GM19035 (cell line): ENCODE results near the gene PLCL2.
"Not testable (repeated sequence)": the region's sequence is repeated elsewhere in the genome, so short reads cannot be mapped to it uniquely, and the experiment has no call there.

Source experiments
- ATAC-seq: cut with Tn5 transposase; IDR thresholded peaks from one replicate; pipeline ENCODE4 v1.9.1; 2021; ENCODE audit not compliant: unreplicated experiment

The PLCL2 gene

GRCh38 chr3:16957852-16958251 is 73.1 kb downstream of the PLCL2 start:
- ATAC-seq: not testable (repeated sequence)

DNA sequence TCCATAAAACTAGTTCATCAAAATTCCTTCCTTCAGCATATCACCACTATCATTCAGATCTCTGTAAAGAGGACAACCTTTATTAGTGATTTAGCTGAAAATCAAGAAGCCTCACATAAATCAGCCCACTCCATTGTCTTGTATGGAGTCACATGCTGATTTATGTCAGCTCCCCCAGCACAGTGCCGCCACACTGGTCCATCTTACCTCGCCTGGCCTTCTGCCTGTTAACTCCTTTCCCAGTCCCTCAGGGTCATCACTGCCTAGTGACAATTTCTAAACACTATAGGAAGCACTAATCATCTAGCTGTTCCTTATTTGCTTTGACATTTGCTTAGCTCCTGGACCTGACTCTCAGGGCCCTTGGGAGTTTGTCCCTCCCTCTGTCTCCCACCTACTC is 75.4 kb downstream of the PLCL2 start:
- ATAC-seq: no peak

DNA sequence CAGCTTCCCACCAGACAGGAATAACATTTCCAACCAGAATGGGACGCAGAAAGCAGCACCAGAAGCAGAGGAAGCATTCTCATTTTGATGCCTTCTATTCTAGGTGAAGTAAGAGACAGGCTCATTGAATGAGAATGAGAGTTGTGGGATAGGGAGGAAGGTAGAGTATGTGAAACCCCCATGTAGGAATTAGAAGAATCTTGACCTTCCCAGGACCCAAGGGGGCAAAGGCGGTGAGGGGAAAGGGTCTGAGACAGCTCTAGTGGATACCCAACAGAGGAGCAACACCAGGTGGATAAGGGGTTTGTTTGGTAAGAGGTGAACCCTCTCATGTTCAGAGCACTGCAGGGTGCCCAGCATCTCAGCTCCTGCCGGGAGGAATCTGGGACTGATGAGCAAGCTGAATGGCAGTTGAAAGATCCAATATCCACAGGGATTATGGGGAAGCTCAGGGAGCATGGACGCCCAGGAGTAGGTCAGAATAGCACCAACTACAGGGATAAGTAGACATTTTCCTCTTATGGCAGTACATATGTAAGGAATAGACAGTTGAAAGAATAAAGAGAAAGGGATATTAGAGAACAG is 77.0 kb downstream of the PLCL2 start:
- no peak for ATAC-seq

GRCh38 chr3:16975083-16975482 is 90.3 kb downstream of the PLCL2 start:
- no peak for ATAC-seq

DNA sequence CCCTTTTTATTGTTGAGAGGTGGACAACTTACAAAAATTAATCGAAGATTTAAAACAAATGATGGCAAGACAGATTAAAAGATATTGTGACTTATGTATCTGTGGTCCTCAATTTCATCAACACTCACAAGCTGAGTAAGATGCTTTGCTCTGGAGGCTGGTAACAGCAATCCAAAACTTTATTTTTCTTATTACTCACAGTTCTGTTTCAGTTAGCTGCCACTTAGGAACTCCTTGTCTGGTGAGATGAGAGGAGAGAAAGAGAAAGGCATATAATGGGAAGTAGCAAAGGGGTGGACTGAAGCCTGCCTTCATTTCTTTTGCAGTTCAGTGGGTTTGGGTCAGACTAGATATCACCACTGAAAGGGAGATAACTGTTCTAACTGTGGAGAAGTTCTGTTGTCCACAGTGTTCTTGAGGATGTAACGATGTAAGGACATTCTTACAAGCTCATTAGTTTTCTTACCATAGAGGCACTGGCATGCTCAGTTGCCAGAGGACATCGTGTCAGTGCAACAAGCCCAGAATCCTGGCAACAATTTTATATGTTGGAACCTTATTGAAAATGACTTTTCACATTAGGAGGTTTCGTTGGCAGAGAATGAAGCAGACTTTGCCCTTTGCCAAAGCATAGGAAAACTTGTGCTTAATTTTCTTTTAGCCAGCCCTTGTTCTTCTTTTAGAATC is 93.6 kb downstream of the PLCL2 start:
- no peak for ATAC-seq

DNA sequence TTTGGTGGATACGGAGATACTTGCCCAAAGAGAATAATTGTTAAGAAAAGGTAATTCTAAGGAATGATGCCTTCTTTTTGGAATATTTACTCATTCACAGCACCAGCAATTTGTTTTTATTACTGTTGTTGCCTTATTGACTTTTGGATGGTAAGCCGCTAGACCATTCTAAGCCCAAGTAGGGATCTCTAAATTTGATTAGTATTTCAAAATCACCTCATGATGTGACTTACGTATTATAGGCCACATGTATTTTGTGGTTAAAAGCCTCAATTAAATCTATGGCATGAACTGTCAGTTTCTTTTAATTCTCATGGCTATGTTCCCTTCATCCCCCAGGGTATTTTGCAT is 94.1 kb downstream of the PLCL2 start:
- no peak for ATAC-seq

DNA sequence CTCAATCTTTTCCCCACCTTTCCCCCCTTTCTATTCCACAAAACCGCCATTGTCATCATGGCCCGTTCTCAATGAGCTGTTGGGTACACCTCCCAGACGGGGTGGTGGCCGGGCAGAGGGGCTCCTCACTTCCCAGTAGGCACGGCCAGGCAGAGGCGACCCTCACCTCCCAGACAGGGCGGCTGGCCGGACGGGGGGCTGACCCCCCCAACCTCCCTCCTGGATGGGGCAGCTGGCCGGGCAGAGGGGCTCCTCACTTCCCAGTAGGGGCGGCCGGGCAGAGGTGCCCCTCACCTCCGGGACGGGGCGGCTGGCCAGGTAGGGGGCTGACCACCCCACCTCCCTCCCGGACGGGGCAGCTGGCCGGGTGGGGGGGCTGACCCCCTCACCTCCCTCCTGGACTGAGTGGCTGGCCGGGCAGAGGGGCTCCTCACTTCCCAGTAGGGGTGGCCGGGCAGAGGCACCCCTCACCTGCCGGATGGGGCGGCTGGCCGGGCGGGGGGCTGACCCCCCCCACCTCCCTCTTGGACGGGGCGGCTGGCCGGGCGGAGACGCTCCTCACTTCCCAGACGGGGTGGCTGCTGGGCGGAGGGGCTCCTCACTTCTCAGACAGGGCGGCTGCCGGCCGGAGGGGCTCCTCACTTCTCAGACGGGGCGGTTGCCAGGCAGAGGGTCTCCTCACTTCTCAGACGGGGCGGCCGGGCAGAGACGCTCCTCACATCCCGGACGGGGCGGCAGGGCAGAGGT is 95.2 kb downstream of the PLCL2 start:
- not testable (repeated sequence) for ATAC-seq

GRCh38 chr3:16980526-16980925 is 95.8 kb downstream of the PLCL2 start:
- ATAC-seq: not testable (repeated sequence)

DNA sequence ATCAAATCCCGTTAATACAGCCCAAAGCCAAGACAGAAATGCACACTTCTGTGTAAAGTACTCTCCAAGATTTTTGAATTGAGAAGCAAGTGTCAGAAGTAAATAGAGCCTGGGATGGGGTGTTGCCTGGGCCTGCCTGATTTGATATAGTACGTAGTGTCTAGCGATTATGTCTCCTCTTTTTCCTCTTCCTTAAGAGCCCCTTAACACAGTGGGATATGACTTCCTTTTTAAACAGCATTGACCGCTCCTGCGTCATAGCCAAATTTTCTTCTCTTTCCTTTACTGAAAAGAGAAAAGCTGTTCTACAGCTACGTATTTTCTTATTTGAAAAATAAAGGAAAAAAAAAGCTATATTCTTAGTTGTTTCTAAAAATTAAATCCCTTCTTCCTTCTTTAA is 97.7 kb downstream of the PLCL2 start:
- no peak for ATAC-seq

DNA sequence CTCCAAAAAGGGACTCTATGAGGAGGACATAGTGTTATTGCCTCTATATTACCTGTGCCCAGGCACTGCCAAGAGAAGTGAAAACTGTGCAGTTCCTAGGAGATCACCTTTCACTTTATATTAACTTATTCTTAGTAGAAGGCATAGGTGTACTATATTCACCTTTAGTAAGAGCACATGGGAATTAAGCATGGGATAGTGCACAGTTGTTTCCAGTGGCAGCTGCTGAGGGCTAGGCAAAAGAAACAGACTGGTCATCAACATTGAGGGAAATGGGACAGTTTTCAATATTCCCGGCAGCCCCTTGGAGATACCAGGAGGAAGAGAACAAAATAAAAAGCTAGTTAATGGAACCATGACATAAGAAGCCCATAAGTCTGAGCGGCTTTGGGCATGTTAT is 100.9 kb downstream of the PLCL2 start:
- no peak for ATAC-seq

GRCh38 chr3:16987141-16987540 is 102.4 kb downstream of the PLCL2 start:
- no peak for ATAC-seq

- no peak for ATAC-seq
Measured at GRCh38 chr3:16990163-16990562, 105.4 kb downstream of the PLCL2 start.

GRCh38 chr3:16992198-16992597 is 107.4 kb downstream of the PLCL2 start:
- no peak for ATAC-seq

DNA sequence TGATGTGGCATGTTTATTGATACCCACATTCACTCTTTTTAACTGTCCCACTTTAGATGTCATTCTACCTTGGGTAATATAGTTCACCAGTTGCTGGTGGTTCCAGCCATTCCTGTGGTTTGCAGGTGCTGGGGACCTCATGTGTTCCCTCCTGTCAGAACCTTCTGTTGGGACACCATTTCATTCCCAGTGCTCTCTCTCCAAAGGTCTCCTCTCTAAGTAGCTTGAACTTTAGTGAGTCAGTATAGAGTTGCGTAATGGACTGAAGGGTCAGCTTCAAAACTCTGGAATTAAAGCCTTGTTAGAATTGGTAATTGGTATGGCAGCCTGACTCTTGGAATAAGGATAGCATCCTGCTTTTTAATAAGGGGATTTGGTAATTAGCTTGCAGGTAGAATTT is 108.5 kb downstream of the PLCL2 start:
- ATAC-seq: no peak

- ATAC-seq: no peak
Measured at GRCh38 chr3:16994854-16995525, 110.2 kb downstream of the PLCL2 start.

GRCh38 chr3:16995601-16996000 is 110.8 kb downstream of the PLCL2 start:
- no peak for ATAC-seq

DNA sequence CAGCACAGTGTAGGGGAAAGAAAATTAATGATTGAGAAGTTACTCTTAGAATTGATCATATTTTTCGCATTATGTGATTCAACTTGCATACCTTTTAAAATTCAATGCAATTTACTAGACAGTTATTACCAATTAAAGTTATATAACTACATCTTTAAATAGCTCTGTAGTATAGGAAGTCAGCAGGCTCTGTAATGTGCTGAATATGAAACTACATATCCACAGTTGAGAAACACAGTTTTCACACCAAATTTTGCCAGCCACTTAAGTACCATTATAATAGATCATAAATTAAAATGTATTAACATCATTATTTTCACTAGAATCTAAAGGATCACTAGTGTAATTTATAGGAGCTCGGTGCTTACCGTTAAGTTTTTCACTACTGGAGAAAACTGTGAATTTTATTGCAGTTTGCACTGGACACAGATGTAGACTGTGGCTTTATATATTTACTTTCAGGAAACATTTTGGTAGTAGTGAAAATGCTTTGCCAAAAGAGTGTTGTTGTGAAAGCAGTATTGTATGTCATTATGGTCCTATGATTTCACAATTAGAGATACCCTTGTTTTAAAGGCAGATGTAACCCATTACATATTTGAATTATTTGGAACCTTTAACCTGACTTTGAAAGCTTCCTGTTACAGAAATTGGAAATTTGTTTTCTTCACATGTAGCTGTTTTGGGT is 113.6 kb downstream of the PLCL2 start:
- ATAC-seq: no peak

DNA sequence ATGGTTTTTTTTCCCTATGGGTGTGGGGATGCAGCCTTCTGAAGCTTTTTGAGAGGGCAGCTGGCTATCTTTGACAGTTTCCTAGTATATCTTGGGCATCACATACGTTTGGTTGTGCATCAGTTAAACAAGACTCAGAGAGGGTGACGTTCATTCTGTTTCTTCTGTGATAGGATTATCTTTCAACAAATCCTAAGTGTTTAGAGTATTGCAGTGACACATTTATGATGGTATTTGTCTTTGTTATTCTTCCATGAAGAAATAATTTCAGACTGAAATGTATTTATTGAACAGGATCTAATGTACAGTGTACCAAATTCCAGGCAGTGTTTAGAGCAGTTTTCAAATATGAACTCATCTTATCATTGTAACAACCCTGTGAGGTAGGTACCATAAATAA is 114.4 kb downstream of the PLCL2 start:
- ATAC-seq: no peak

GRCh38 chr3:16999871-17000270 is 115.1 kb downstream of the PLCL2 start:
- ATAC-seq: no peak

GRCh38 chr3:17003457-17003856 is 118.7 kb downstream of the PLCL2 start:
- no peak for ATAC-seq

- ATAC-seq: no peak
Measured at GRCh38 chr3:17006132-17006852, 121.5 kb downstream of the PLCL2 start.
